Thoracic aorta (tissue), 2 donors: ENCODE measurements around the gene APBA3. TPM values are rescaled to one million over a fixed set of nuclear protein-coding genes. Genes with fewer than 3 reads are reported as not detected.
A peak's percentile ranks its signal among the peaks of the same experiment; 100 is the strongest.
"Not testable (repeated sequence)": the region's sequence is repeated elsewhere in the genome, so short reads cannot be mapped to it uniquely, and the experiment has no call there.

ENCODE experiments used
- ATAC-seq: fragments of 150-250 bp; one replicate; pipeline ENCODE4 v1.8.0; 2017; ENCODE audit warnings: low read depth; ENCODE audit not compliant: insufficient number of reproducible peaks, low FRiP score
- DNase-seq: peaks from one replicate; pipeline ENCODE4 v3.0.0-alpha.2; 2020; ENCODE audit warnings: low spot score
- H3K27ac ChIP-seq, 2 donors: fragments of 200-600 bp; sonication (generic); 1 replicate in 1 of 2; 2 replicates in 1 of 2; pipeline ENCODE4 v1.5.1; 2016; ENCODE audit warnings: mild to moderate bottlenecking in 2 of 2, moderate library complexity in 2 of 2
- H3K27me3 ChIP-seq: fragments of 200-600 bp; sonication (generic); replicated peaks from 2 replicates; pipeline ENCODE4 v1.6.0; 2016; ENCODE audit warnings: mild to moderate bottlenecking; ENCODE audit not compliant: insufficient read depth
- H3K36me3 ChIP-seq: fragments of 200-600 bp; sonication (generic); one replicate; pipeline ENCODE4 v1.5.1; 2016
- H3K4me1 ChIP-seq, 2 donors: fragments of 200-600 bp; sonication (generic); 1 replicate in 1 of 2; 2 replicates in 1 of 2; pipeline versions ENCODE4 v1.5.1 to v1.6.0; 2016; ENCODE audit warnings: low read depth in 2 of 2, mild to moderate bottlenecking in 1 of 2; ENCODE audit not compliant: control insufficient read depth in 1 of 2
- H3K4me3 ChIP-seq: fragments of 200-600 bp; sonication (generic); 2 replicates; pipeline ENCODE4 v1.5.1; 2016; ENCODE audit warnings: mild to moderate bottlenecking
- H3K9me3 ChIP-seq: fragments of 200-600 bp; sonication (generic); 2 replicates; pipeline ENCODE4 v1.5.1; 2016
- total RNA-seq, 2 donors: library from RNA; depleted of rRNA; stranded (reverse); fragments of >200 nt; gene quantifications; one replicate each; pipeline versions ENCODE4 v1.1.0 to v1.2.3, GENCODE V29; 2016
- TF ChIP-seq, protein P1 (sequence below): fragments of 200-600 bp; sonication (generic); IDR thresholded peaks from one replicate; pipeline ENCODE4 v1.5.1; 2019; ENCODE audit warnings: antibody characterized with exemption

APBA3 gene
- total RNA-seq, 2 donors from 2014 or later = 17.4 to 26.8 TPM

DNA sequence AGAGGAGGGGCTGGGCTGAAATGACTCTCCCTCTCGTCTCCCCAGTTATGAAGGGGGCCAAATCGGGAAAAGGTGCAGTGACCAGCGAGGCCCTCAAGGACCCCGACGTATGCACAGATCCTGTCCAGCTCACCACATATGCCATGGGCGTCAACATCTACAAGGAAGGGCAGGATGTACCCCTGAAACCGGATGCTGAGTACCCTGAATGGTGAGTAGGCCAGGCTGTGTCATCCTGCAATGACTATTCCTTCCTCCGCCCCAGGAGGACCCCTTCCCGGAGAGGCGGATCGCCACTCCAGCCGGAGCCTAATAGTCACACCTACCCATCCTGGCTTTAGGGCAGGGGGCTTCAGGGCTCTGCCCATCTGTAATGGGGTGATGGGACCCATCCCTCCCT is 3.6 kb upstream of the APBA3 start:
- ATAC-seq (no peak), DNase-seq (no peak)
- Histone ChIP-seq H3K9me3 (no peaks in the 10 kb centered on the region), H3K27me3 (no peaks in the 10 kb centered on the region), H3K4me3 (no peak overlapping the region), H3K36me3 (peaks cover 19% of the 10 kb centered on the region), H3K4me1 (peaks cover 10 to 21% of the 10 kb centered on the region in 2 donors), H3K27ac (no peak overlapping the region)
- TF ChIP-seq, protein P1, sequence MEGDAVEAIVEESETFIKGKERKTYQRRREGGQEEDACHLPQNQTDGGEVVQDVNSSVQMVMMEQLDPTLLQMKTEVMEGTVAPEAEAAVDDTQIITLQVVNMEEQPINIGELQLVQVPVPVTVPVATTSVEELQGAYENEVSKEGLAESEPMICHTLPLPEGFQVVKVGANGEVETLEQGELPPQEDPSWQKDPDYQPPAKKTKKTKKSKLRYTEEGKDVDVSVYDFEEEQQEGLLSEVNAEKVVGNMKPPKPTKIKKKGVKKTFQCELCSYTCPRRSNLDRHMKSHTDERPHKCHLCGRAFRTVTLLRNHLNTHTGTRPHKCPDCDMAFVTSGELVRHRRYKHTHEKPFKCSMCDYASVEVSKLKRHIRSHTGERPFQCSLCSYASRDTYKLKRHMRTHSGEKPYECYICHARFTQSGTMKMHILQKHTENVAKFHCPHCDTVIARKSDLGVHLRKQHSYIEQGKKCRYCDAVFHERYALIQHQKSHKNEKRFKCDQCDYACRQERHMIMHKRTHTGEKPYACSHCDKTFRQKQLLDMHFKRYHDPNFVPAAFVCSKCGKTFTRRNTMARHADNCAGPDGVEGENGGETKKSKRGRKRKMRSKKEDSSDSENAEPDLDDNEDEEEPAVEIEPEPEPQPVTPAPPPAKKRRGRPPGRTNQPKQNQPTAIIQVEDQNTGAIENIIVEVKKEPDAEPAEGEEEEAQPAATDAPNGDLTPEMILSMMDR = no peak

DNA sequence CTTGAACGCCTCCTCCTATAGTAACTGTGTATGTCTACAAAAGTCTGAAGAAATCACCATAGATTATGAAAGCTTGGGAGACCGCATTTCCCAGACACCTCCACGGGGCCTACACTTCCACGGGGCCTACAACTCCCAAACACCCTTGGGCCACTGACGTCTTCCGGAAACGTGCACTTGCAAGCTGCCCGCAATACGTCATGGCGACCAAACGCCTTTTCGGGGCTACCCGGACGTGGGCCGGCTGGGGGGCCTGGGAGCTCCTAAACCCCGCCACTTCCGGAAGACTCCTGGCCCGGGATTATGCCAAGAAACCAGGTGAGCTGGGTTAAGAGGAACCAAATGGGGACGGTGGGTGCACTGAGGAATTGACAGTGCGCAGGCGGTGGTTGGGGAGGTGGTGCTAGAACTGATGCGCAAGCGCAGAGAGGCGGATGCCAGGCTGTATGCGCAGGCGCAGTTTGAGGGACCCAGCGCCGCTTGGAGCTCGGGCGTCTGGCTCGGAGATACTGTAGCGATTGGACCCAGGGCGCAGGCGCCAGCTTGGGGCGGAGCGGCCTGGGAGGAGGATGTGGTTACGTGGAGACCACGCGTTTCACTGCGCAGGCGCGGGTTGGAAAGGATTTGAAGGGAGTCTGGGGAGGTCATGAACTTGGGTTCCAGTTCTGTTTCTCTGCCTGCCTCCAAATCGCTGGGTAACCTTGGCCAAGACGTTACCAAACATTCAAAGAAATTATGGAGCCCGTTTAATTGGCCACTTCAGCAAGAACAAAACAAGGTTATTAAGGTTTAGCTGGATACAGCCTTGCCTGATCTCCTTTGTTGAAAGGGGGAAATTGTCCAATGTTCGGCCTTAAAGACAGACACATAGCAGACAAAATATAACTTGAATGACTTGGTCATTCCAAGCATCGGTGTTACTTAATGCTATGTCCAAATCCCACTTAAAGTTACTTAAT is 1.3 kb upstream of the APBA3 start, which contains the start of gene MRPL54:
Gene MRPL54 (plus strand): TSS at position 182 of the 959 bp plus-strand sequence. CDS start 19 bp downstream, at position 201.
- ATAC-seq = peak; percentile 91
- peaks cover 18% of the 10 kb centered on the region for H3K36me3 ChIP-seq

DNA sequence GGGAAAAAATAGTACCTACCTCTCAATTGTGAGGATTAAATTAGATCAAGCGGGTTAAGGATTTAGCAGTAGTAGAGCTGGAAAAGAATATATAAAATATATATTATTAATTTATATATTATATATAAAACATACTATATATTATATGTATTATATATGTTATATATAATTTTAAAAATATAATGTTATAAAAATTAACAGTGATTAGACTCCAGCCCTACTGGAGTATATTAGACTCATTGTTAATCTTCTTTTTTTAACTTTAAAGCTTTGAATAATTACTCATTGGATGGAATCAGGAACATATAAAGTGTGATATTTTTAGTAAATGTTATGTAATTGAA is 610 bp upstream of the APBA3 start:
- H3K27me3 ChIP-seq = no peaks in the 10 kb centered on the region
- TF ChIP-seq, protein P1 = no peak
- peak overlapping the region; percentile 97 to 100 for H3K27ac ChIP-seq
- peak overlapping the region; percentile 92 for H3K4me3 ChIP-seq
- H3K9me3 ChIP-seq = no peaks in the 10 kb centered on the region
- no peak for ATAC-seq
- peaks cover 18% of the 10 kb centered on the region for H3K36me3 ChIP-seq
- H3K4me1 ChIP-seq = peaks cover 16 to 38% of the 10 kb centered on the region in 2 donors
- no peak for DNase-seq

More for the DNA sequence above, 1.3 kb upstream of the APBA3 start, which contains the start of gene MRPL54:
- peaks cover 16 to 38% of the 10 kb centered on the region in 2 donors for H3K4me1 ChIP-seq
- peak within 1 kb of the TSS; percentile 92 for H3K4me3 ChIP-seq
- H3K9me3 ChIP-seq = no peaks in the 10 kb centered on the region
- peak; percentile 98 for DNase-seq
- TF ChIP-seq, protein P1 = no peak
- H3K27ac ChIP-seq = peak within 1 kb of the TSS; percentile 97 to 100
- H3K27me3 ChIP-seq = no peaks in the 10 kb centered on the region

DNA sequence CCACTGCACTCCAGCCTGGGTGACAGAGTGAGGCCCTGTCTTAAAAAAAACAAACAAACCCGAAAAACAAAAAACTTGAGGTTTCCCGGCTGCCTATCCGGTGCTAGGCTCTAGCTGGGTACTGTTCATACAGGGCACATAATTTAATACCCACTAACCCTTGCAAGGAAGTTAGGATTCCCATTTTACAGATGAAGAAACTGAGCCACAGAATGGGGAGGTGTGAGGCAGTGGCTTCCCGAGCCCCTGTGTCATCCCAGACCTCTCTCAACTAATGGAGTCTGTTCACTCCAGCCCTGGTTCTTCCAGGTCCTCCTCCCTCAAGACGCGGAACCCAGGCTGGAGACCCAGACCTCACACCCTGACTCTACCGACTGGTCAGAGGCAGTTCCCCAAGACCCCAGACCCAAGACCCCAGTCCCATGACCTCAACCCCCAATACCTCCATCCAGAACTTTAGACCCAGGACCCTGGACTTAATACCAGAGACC is 576 bp downstream of the APBA3 start:
- Histone ChIP-seq H3K9me3 (no peaks in the 10 kb centered on the region), H3K27me3 (no peaks in the 10 kb centered on the region), H3K27ac (peak overlapping the region; percentile 43 to 62), H3K4me1 (peaks cover 16 to 38% of the 10 kb centered on the region in 2 donors), H3K36me3 (peaks cover 17% of the 10 kb centered on the region), H3K4me3 (peak overlapping the region; percentile 92)
- DNase-seq (no peak), ATAC-seq (no peak)
- TF ChIP-seq, protein P1 = no peak

DNA sequence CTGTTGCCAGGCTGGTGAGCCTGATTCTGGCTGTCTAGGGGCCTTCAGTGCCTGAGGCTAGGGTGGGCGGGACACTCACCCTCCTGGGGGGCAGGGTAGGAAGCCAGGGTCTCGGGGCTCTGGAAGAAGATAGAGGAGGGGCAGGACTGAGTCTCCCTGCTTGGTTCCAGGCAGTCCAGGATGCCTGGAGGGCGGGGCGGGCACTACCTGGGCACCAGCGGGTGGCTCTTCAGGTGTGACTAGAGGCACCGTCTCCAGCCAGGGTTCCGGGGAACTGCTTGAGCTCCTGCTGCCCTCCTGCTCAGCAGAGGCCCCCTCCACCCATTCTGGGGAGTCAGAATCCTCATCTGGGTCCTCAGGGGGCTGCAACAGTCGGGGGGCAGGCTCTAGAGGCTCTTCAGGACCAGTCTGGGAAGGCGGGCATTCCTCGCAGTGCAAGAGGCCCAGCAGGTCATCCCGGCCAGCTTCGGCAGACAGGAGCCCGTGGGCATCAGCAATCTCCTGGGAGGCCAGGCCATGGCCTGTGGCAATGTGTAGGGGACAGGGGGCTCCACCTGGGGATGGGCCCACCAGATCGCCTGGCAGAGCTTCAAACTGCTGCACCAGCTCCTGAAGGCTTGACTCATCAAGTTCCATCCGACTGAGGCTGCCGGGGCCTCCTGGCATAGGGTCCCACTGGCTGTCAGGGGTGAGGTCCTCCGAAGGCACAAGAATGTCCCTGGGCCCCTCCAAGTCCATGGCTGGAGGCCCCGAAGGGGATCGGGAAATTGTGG is 1.8 kb downstream of the APBA3 start:
- H3K36me3 ChIP-seq = peaks cover 7% of the 10 kb centered on the region
- H3K4me1 ChIP-seq = peaks cover 16 to 38% of the 10 kb centered on the region in 2 donors
- no peak for DNase-seq
- ATAC-seq = no peak
- H3K27ac ChIP-seq = no peak overlapping the region
- no peaks in the 10 kb centered on the region for H3K9me3 ChIP-seq
- no peak overlapping the region for H3K4me3 ChIP-seq
- TF ChIP-seq, protein P1 = no peak
- no peaks in the 10 kb centered on the region for H3K27me3 ChIP-seq

DNA sequence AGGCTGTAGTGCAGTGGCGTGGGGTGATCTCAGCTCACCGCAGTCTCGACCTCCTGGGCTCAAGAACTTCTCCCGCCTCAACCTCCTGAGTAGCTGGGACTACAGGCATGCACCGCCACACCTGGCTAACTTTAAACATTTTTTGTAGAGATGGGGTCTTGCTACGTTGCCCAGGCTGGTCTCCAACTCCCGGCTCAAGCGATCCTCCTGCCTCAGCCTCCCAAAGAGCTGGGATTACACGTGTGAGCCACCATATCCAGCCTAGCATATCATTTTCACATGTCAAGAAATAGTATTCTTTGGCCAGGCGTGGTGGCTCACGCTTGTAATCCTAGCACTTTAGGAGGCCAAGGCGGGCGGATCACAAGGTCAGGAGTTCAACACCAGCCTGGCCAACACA is 3.2 kb downstream of the APBA3 start:
- not testable (repeated sequence) for H3K27ac ChIP-seq, H3K27me3 ChIP-seq, DNase-seq, H3K9me3 ChIP-seq, H3K4me3 ChIP-seq, ATAC-seq
- Histone ChIP-seq H3K4me1 (peaks cover 16 to 34% of the 10 kb centered on the region in 2 donors), H3K36me3 (peaks cover 12% of the 10 kb centered on the region)

DNA sequence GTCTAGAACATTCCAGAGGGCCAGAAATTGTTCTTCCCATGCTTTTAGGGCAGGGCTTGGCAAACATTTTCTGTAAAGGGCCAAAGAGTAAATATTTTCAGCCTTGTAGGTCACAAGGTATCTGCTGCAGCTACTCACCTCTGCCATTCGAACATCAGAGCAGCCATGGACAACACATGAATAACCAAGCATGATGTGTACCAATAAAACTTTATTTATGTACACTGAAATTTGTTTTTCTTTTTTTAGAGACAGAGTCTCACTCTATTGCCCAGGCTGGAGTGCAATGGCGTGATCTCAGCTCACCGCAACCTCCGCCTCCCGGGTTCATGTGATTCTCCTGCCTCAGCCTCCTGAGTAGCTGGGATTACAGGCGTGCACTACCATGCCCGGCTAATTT is 3.8 kb downstream of the APBA3 start:
- peaks cover 13% of the 10 kb centered on the region for H3K36me3 ChIP-seq
- DNase-seq, H3K27me3 ChIP-seq, H3K9me3 ChIP-seq, H3K4me3 ChIP-seq, ATAC-seq, H3K27ac ChIP-seq: not testable (repeated sequence)
- H3K4me1 ChIP-seq = peaks cover 16 to 31% of the 10 kb centered on the region in 2 donors
